WERI-Rb-1 (cell line): Measurements from ENCODE around the gene CYP3A7.

Source experiments
- DNase-seq: peaks from one replicate; pipeline ENCODE4 v3.0.0-alpha.2; 2020
- H3K27ac ChIP-seq: fragments of 250-450 bp; sonication (Bioruptor Pico); 2 replicates; pipeline ENCODE4 v1.5.1; 2020; ENCODE audit warnings: mild to moderate bottlenecking, moderate library complexity
- H3K27me3 ChIP-seq: fragments of 250-450 bp; sonication (Bioruptor Pico); 2 replicates; pipeline ENCODE4 v1.5.1; 2021; ENCODE audit warnings: mild to moderate bottlenecking, low read depth, moderate library complexity; ENCODE audit not compliant: insufficient read depth, severe bottlenecking
- H3K36me3 ChIP-seq: fragments of 250-450 bp; sonication (Bioruptor Pico); 2 replicates; pipeline ENCODE4 v1.5.1; 2020; ENCODE audit warnings: mild to moderate bottlenecking, moderate library complexity
- H3K4me3 ChIP-seq: 2 replicates; pipeline ENCODE4 v1.5.1; 2011; ENCODE audit warnings: low read depth, mild to moderate bottlenecking, control low read depth, low read length
- H3K9me3 ChIP-seq: fragments of 250-450 bp; sonication (Bioruptor Pico); 2 replicates; pipeline ENCODE4 v1.5.1; 2021; ENCODE audit warnings: mild to moderate bottlenecking, moderate library complexity; ENCODE audit not compliant: severe bottlenecking
- TF ChIP-seq, protein P1 (sequence below): IDR thresholded peaks from 2 replicates; pipeline ENCODE4 v1.5.1; 2011; ENCODE audit warnings: low read depth, mild to moderate bottlenecking, control low read depth, inconsistent platforms, low read length

CYP3A7 gene

DNA sequence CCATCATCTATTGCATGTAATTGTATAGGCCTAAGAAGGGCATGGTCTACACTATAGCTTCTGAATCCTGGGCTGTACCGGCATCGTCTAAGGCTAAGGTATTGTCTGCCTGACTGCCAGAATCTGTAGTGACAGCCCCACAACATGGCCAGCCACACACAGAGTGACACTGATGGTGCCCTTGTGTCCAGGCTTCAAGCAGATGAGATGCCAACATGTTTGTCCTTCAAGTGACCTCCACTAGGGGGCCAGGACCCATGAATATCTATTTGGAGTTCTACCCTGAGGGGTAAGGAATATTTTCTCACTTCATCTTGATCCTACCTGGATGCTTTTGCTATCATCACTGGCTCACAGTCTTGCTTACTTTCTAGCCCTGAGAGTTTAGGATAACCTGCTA lies 1.5 kb downstream of the CYP3A7 start:
- DNase-seq = no peak
- H3K9me3 ChIP-seq = no peaks in the 10 kb centered on the region
- H3K4me3 ChIP-seq = no peak overlapping the region
- TF ChIP-seq, protein P1, sequence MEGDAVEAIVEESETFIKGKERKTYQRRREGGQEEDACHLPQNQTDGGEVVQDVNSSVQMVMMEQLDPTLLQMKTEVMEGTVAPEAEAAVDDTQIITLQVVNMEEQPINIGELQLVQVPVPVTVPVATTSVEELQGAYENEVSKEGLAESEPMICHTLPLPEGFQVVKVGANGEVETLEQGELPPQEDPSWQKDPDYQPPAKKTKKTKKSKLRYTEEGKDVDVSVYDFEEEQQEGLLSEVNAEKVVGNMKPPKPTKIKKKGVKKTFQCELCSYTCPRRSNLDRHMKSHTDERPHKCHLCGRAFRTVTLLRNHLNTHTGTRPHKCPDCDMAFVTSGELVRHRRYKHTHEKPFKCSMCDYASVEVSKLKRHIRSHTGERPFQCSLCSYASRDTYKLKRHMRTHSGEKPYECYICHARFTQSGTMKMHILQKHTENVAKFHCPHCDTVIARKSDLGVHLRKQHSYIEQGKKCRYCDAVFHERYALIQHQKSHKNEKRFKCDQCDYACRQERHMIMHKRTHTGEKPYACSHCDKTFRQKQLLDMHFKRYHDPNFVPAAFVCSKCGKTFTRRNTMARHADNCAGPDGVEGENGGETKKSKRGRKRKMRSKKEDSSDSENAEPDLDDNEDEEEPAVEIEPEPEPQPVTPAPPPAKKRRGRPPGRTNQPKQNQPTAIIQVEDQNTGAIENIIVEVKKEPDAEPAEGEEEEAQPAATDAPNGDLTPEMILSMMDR = no peak
- H3K36me3 ChIP-seq = no peaks in the 10 kb centered on the region
- no peak overlapping the region for H3K27ac ChIP-seq
- H3K27me3 ChIP-seq = no peaks in the 10 kb centered on the region

DNA sequence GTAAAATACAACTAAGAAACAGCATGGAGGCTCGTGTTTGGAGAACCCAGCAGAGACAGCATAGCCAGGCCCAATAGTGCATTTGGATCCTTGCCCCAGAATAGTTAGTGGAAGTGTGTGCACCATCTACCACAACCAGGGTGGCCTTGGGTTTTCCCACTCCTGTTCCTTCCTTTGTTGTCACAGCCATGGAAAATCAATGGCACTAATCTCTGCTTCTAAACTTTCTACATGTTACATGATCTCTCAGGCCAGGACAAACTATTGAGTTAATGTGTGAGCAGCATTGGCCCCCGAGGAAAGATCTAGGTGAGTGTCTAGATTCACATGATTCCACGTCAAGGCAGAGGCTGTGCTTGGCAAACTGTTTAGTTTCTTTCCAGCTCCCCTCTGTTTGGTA lies 2.0 kb downstream of the CYP3A7 start:
- H3K27me3 ChIP-seq = no peaks in the 10 kb centered on the region
- H3K36me3 ChIP-seq = no peaks in the 10 kb centered on the region
- TF ChIP-seq, protein P1 = no peak
- no peak for DNase-seq
- H3K27ac ChIP-seq = no peak overlapping the region
- no peaks in the 10 kb centered on the region for H3K9me3 ChIP-seq
- no peak overlapping the region for H3K4me3 ChIP-seq

DNA sequence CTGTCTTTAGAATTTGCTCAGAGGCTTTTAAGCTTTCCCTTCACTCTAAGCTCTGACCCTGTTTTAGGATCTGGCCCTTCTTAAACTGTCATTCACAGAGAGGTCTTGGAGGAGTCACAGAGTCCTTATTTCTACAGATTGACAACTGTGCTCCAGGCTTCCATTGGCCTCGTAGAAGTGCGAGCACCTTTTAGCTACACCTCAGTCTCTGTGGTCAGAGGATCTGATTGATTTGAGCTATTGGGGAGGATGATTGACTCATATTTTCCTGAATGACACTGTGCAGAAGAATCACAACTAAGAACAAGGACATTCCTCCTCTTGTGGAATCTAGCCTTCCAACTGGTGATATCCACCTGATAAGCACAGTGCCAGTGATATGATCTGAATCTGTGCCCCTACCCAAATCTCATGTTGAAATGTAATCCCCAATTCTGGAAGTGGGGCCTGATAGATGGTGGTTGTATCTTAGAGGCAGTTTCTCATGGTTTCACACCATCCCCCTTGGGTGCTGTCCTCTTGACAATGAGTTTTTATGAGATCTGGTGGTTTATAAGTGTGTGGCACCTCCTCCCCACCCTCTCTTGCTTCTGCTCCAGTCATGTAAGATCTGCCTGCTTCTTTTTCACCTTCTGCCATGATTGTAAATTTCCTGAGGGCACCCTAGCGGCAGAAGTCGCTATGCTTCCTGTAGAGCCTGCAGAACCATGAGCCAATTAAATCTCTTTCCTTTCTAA lies 3.2 kb downstream of the CYP3A7 start:
- no peaks in the 10 kb centered on the region for H3K27me3 ChIP-seq
- H3K4me3 ChIP-seq = no peak overlapping the region
- H3K9me3 ChIP-seq = no peaks in the 10 kb centered on the region
- TF ChIP-seq, protein P1 = no peak
- H3K27ac ChIP-seq = no peak overlapping the region
- DNase-seq = no peak
- H3K36me3 ChIP-seq = no peaks in the 10 kb centered on the region

DNA sequence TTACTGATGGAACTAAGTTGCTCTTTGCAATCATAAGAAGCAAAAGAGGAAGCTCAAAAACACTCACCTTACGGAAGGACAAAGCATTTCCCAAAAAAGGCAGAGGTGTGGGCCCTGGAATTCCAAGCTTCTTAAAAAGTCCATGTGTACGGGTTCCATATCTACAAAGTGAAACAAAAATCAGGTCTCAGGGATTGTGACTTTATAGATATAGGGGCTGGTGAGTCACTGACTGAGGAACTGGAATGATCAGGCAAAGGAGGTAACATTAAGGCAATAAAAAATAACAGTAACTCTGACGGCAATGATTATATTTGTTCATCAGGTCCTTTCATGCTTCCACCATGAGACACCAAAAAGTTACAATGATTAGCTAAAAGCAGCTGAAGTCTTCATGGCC lies 4.0 kb downstream of the CYP3A7 start:
- Histone ChIP-seq H3K9me3 (no peaks in the 10 kb centered on the region), H3K4me3 (no peak overlapping the region), H3K27ac (no peak overlapping the region), H3K27me3 (no peaks in the 10 kb centered on the region), H3K36me3 (no peaks in the 10 kb centered on the region)
- TF ChIP-seq, protein P1 = no peak
- no peak for DNase-seq

DNA sequence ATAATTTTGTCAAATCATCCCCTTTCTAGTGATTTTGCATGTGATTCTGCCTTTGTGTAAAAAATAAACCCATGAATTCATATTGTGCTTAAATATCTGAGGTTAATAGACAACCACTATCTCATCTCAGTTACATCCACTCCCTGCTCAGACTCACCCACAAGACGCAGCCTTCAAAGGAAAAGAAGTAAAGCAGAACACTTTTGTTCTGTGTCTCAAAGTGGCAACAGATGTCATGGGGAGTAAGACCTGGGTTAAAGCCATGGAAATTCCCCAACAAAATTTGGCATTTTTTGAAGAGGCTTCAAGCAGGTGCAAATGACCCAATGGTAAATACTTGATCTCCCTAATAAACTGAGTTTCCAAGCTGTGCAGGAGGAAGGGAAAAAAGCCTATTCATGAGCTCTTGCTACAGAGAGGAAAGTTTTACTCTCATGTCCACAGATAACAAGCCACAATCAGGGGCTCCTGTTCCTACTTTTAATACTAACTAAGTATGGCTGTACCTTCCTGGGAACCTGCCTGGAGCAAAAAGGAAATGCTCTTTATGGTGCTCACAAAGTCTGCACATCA lies 4.7 kb downstream of the CYP3A7 start:
- TF ChIP-seq, protein P1 = no peak
- Histone ChIP-seq H3K27me3 (no peaks in the 10 kb centered on the region), H3K27ac (no peak overlapping the region), H3K36me3 (no peaks in the 10 kb centered on the region), H3K4me3 (no peak overlapping the region), H3K9me3 (no peaks in the 10 kb centered on the region)
- DNase-seq = no peak
